Trophoblast cell (in vitro differentiated cells and primary cell): ENCODE results near the gene KRTAP5-11.
"Not testable (repeated sequence)": the region's sequence is repeated elsewhere in the genome, so short reads cannot be mapped to it uniquely, and the experiment has no call there.

Experiments used
- DNase-seq, 2 donors: peaks; one replicate each; pipeline ENCODE4 v3.0.0-alpha.2; 2016
- H2AFZ ChIP-seq: 2 replicates; pipeline ENCODE4 v1.6.1; 2013; ENCODE audit warnings: low read length, moderate library complexity, mild to moderate bottlenecking; ENCODE audit not compliant: insufficient read depth, poor library complexity
- H2AK5ac ChIP-seq: 2 replicates; pipeline ENCODE4 v1.6.1; 2013; ENCODE audit warnings: mild to moderate bottlenecking, low read length
- H2BK120ac ChIP-seq: 2 replicates; pipeline ENCODE4 v1.6.1; 2013; ENCODE audit warnings: low read length, mild to moderate bottlenecking, moderate library complexity; ENCODE audit not compliant: insufficient read depth, poor library complexity
- H2BK12ac ChIP-seq: 2 replicates; pipeline ENCODE4 v1.6.1; 2013; ENCODE audit warnings: mild to moderate bottlenecking, low read length, moderate library complexity
- H2BK5ac ChIP-seq: 2 replicates; pipeline ENCODE4 v1.6.1; 2013; ENCODE audit warnings: low read length, low read depth, moderate library complexity, mild to moderate bottlenecking; ENCODE audit not compliant: poor library complexity
- H3K14ac ChIP-seq: 2 replicates; pipeline ENCODE4 v1.6.1; 2013; ENCODE audit warnings: mild to moderate bottlenecking, low read length
- H3K18ac ChIP-seq: 2 replicates; pipeline ENCODE4 v1.6.1; 2013; ENCODE audit warnings: mild to moderate bottlenecking, low read length
- H3K23ac ChIP-seq: 2 replicates; pipeline ENCODE4 v1.6.1; 2013; ENCODE audit warnings: low read length
- H3K27ac ChIP-seq: 2 replicates; pipeline ENCODE4 v1.5.1; 2013; ENCODE audit warnings: low read depth, mild to moderate bottlenecking, inconsistent platforms, low read length, moderate library complexity
- H3K27me3 ChIP-seq: 2 replicates; pipeline ENCODE4 v1.6.1; 2013; ENCODE audit warnings: inconsistent platforms, mild to moderate bottlenecking, low read length, moderate library complexity; ENCODE audit not compliant: insufficient read depth
- H3K36me3 ChIP-seq, 2 experiments: 1 replicate in 1 of 2; 2 replicates in 1 of 2; pipeline ENCODE4 v1.6.1; 2013; ENCODE audit warnings: low read length in 2 of 2, mild to moderate bottlenecking in 2 of 2, moderate library complexity in 1 of 2; ENCODE audit not compliant: insufficient read depth in 2 of 2, control insufficient read depth in 1 of 2
- H3K4ac ChIP-seq: 2 replicates; pipeline ENCODE4 v1.6.1; 2013; ENCODE audit warnings: low read depth, mild to moderate bottlenecking, low read length, moderate library complexity
- H3K4me1 ChIP-seq, 2 experiments: 1 replicate in 1 of 2; 2 replicates in 1 of 2; pipeline ENCODE4 v1.6.1; 2013; ENCODE audit warnings: low read length in 2 of 2, mild to moderate bottlenecking in 2 of 2, moderate library complexity in 1 of 2; ENCODE audit not compliant: insufficient read depth in 2 of 2, control insufficient read depth in 1 of 2
- H3K4me2 ChIP-seq: 2 replicates; pipeline ENCODE4 v1.6.1; 2013; ENCODE audit warnings: inconsistent platforms, mild to moderate bottlenecking, low read length, moderate library complexity
- H3K4me3 ChIP-seq: 2 replicates; pipeline ENCODE4 v1.5.1; 2013; ENCODE audit warnings: mild to moderate bottlenecking, low read depth, low read length, inconsistent platforms
- H3K79me1 ChIP-seq: one replicate; pipeline ENCODE4 v1.6.1; 2013; ENCODE audit warnings: low read length
- H3K79me2 ChIP-seq: 2 replicates; pipeline ENCODE4 v1.6.1; 2013; ENCODE audit warnings: low read length, mild to moderate bottlenecking; ENCODE audit not compliant: control insufficient read depth, insufficient read depth, poor library complexity
- H3K9ac ChIP-seq: 2 replicates; pipeline ENCODE4 v1.6.1; 2013; ENCODE audit warnings: mild to moderate bottlenecking, low read length
- H3K9me3 ChIP-seq: 2 replicates; pipeline ENCODE4 v1.6.1; 2013; ENCODE audit warnings: low read depth, mild to moderate bottlenecking, control low read depth, inconsistent platforms, low read length; ENCODE audit not compliant: insufficient read depth
- H4K12ac ChIP-seq: 2 replicates; pipeline ENCODE4 v1.6.1; 2013; ENCODE audit warnings: low read depth, mild to moderate bottlenecking, low read length, moderate library complexity
- H4K8ac ChIP-seq: 2 replicates; pipeline ENCODE4 v1.6.1; 2013; ENCODE audit warnings: low read depth, mild to moderate bottlenecking, low read length, moderate library complexity
- H4K91ac ChIP-seq: one replicate; pipeline ENCODE4 v1.6.1; 2013; ENCODE audit warnings: low read depth, mild to moderate bottlenecking, low read length, moderate library complexity
- WGBS: extraction: QIAGEN DNeasy Blood & Tissue Kit; methylation state at CpG from one replicate; pipeline ENCODE4 v1.1.7; 2013; ENCODE audit warnings: missing lambda C conversion rate; ENCODE audit not compliant: insufficient read length, insufficient coverage; ENCODE audit errors: extremely low coverage; 5-methylcytosine and 5-hydroxymethylcytosine counted together

The KRTAP5-11 gene

GRCh38 chr11:71538666-71538990, 44.0 kb downstream of the KRTAP5-11 start:
- H3K4me2 ChIP-seq, result no peak overlapping the region
- H3K18ac ChIP-seq, result no peak overlapping the region
- H3K79me2 ChIP-seq, result no peaks in the 10 kb centered on the region
- DNase-seq, result no peak
- H3K4ac ChIP-seq, result no peak overlapping the region
- H2AFZ ChIP-seq, result no peak overlapping the region
- no peak overlapping the region for H2BK12ac ChIP-seq
- H3K9me3 ChIP-seq, result no peaks in the 10 kb centered on the region
- no peak overlapping the region for H2BK120ac ChIP-seq
- H3K14ac ChIP-seq, result no peak overlapping the region
- no peaks in the 10 kb centered on the region for H3K4me1 ChIP-seq
- H3K4me3 ChIP-seq, result no peak overlapping the region
- H3K27me3 ChIP-seq, result no peaks in the 10 kb centered on the region
- no peak overlapping the region for H4K12ac ChIP-seq
- H3K36me3 ChIP-seq, result no peaks in the 10 kb centered on the region
- no peak overlapping the region for H4K91ac ChIP-seq
- no peak overlapping the region for H3K27ac ChIP-seq
- H2BK5ac ChIP-seq, result no peak overlapping the region
- H2AK5ac ChIP-seq, result no peak overlapping the region
- H3K9ac ChIP-seq, result no peak overlapping the region
- H3K79me1 ChIP-seq, result no peaks in the 10 kb centered on the region
- no peak overlapping the region for H4K8ac ChIP-seq
- no peak overlapping the region for H3K23ac ChIP-seq
- no CpG with 5 or more reads among the region's 4 CpGs for WGBS

- H4K91ac ChIP-seq, DNase-seq, H2BK12ac ChIP-seq, H3K4me3 ChIP-seq, H3K14ac ChIP-seq, H3K4ac ChIP-seq, H3K27ac ChIP-seq, H3K79me1 ChIP-seq, H3K79me2 ChIP-seq, H3K9ac ChIP-seq, H4K12ac ChIP-seq, H4K8ac ChIP-seq, H3K23ac ChIP-seq, H3K27me3 ChIP-seq, H3K36me3 ChIP-seq, H2BK120ac ChIP-seq, H2BK5ac ChIP-seq, H3K18ac ChIP-seq, H2AK5ac ChIP-seq, H3K4me2 ChIP-seq, H2AFZ ChIP-seq, H3K9me3 ChIP-seq, H3K4me1 ChIP-seq: not testable (repeated sequence)
- WGBS, result no CpG with 5 or more reads among the region's 4 CpGs
These were observed 44.6 kb downstream of the KRTAP5-11 start, which contains the start of gene KRTAP5-8 for GRCh38 chr11:71537977-71538665. Gene KRTAP5-8 (plus strand): TSS chr11:71538025. CDS start chr11:71538056, 31 bp downstream.

- Histone ChIP-seq H3K27me3 (no peaks in the 10 kb centered on the region), H3K79me2 (no peaks in the 10 kb centered on the region), H2AFZ (no peak overlapping the region), H3K9me3 (no peaks in the 10 kb centered on the region), H3K27ac (no peak overlapping the region), H4K8ac (no peak overlapping the region), H3K14ac (no peak overlapping the region), H3K23ac (no peak overlapping the region), H2BK120ac (no peak overlapping the region), H3K36me3 (no peaks in the 10 kb centered on the region), H2BK12ac (no peak overlapping the region), H2AK5ac (no peak overlapping the region), H3K4ac (no peak overlapping the region), H3K18ac (no peak overlapping the region), H2BK5ac (no peak overlapping the region), H3K9ac (no peak overlapping the region), H3K4me3 (no peak overlapping the region), H4K12ac (no peak overlapping the region), H3K4me1 (no peaks in the 10 kb centered on the region), H3K4me2 (no peak overlapping the region), H4K91ac (no peak overlapping the region), H3K79me1 (no peaks in the 10 kb centered on the region)
- no peak for DNase-seq
- WGBS, result no CpG with 5 or more reads among the region's 9 CpGs
These were observed 45.1 kb downstream of the KRTAP5-11 start for GRCh38 chr11:71537537-71537936.

- WGBS, result no CpG with 5 or more reads among the region's 9 CpGs
These were observed 46.9 kb downstream of the KRTAP5-11 start for GRCh38 chr11:71535825-71536224.

More at GRCh38 chr11:71535825-71536224, 46.9 kb downstream of the KRTAP5-11 start:
- Histone ChIP-seq H3K79me1 (no peaks in the 10 kb centered on the region), H2BK120ac (no peak overlapping the region), H4K91ac (no peak overlapping the region), H3K18ac (no peak overlapping the region), H3K27ac (no peak overlapping the region), H3K4ac (no peak overlapping the region), H3K9ac (no peak overlapping the region), H4K12ac (no peak overlapping the region), H3K79me2 (no peaks in the 10 kb centered on the region), H4K8ac (no peak overlapping the region), H2BK5ac (no peak overlapping the region), H3K23ac (no peak overlapping the region), H3K4me2 (no peak overlapping the region), H3K36me3 (no peaks in the 10 kb centered on the region), H3K27me3 (no peaks in the 10 kb centered on the region), H2BK12ac (no peak overlapping the region), H3K4me1 (no peaks in the 10 kb centered on the region), H2AFZ (no peak overlapping the region), H3K4me3 (no peak overlapping the region), H3K9me3 (peaks cover 1% of the 10 kb centered on the region), H3K14ac (no peak overlapping the region), H2AK5ac (no peak overlapping the region)
- no peak for DNase-seq
